Activated gamma-delta T cell treated with Interleukin-2 at 50 U/mL for 16 hours (primary cell): ENCODE data around the gene PHF10.
"Not testable (repeated sequence)": the region's sequence is repeated elsewhere in the genome, so short reads cannot be mapped to it uniquely, and the experiment has no call there.

Source experiments
- DNase-seq: peaks from one replicate; pipeline ENCODE4 v3.0.0-alpha.2; 2020

PHF10 gene

GRCh38 chr6:169722362-169723199 is 1.7 kb downstream of the PHF10 start:
- DNase-seq, result peak; percentile 24

DNA sequence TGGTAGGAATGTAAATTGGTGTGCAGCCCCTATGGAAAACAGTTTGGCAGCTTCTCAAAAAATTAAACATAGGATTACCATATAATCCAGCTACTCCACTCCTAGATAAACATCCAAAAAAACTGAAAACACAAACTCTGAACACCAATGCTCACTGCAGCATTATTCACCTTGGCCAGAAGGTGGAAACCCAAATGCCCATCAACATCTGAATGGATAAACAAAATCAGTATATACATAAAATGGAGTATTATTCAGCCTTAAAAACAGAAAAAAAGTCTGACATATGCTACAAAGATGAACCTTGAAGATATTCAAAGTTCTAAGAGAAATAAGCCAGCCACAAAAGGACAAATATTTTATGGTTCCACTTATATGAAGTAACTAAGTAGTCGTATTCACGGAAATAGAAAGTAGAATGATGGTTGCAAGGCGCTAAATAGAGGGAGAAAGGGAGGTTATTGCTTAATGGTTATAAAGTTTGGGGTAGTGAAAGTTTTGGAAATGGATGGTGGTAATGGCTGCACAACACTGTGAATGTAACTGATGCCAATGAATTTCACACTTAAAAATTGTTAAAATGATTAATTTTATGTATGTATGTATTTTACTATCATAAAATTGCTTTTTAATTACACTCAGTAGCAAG is 4.0 kb downstream of the PHF10 start:
- no peak for DNase-seq

- no peak for DNase-seq
Observed at GRCh38 chr6:169719117-169719516, 5.2 kb downstream of the PHF10 start.

- no peak for DNase-seq
Observed at GRCh38 chr6:169714595-169714994, 9.7 kb downstream of the PHF10 start.

GRCh38 chr6:169714178-169714577 is 10.1 kb downstream of the PHF10 start:
- no peak for DNase-seq

DNA sequence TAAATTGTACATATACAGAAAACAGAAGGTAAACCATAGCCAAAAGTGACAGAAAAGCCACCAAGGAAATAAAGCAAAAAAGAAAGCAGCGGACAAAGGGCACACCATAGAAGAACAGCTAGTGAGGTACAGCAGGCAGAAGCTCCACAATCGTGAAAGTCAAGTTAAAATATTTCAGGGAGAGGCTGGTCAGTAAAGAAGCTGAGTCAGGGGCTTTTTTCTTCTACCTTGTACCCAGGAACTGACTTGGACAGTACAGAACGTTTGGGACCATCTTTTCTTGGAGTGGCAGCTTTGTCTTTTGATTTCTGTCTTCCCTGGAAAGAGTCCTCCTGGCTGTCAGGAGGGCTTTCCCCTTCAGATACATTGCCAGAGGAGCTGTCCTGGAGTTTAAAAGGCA is 14.3 kb downstream of the PHF10 start:
- no peak for DNase-seq

- DNase-seq, result no peak
Observed at GRCh38 chr6:169709293-169709692, 15.0 kb downstream of the PHF10 start.

- DNase-seq, result no peak
Observed at GRCh38 chr6:169707772-169708171, 16.5 kb downstream of the PHF10 start.

GRCh38 chr6:169702840-169703246 is 21.5 kb downstream of the PHF10 start:
- DNase-seq, result no peak

- peak; percentile 97 for DNase-seq
Observed at GRCh38 chr6:169701954-169702839, 22.1 kb downstream of the PHF10 start, which contains the start of the genes C6orf120 and WDR27. Gene C6orf120 (plus strand): TSS chr6:169702126. CDS start chr6:169702460, 334 bp downstream. Gene WDR27 (minus strand): TSS chr6:169702029. CDS start chr6:169689005, 13,024 bp downstream.

DNA sequence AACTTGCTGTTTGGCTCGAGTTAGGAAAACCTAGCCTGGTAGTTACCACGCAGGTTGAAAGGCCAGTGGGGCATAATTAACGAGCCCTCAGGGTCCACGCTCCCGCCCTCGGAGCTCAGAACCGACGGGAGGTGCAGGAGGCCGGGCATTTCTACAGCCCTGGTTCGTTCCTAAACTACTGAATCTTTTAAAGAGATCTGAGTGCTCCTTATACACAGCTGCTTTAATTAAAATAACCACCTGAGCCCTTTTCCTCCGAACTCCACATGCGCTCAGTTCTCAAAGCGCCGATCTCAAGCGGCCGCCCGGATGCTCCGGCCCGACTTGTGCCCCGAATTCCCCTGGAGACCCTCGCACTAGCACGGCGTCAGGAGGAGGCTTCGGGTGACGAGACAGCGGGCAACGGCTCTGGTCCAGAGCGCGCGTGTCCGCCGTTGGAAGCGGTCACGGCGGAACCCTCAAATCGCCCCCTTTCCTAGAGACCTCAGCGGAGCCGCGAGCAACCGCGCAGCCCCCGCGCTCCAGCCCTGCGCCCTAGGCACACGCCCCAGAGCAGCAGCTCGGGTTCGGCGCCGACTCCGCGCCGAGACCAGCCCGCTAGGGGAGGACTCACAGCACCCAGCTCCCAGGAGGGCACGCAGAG is 22.9 kb downstream of the PHF10 start:
- DNase-seq, result no peak

DNA sequence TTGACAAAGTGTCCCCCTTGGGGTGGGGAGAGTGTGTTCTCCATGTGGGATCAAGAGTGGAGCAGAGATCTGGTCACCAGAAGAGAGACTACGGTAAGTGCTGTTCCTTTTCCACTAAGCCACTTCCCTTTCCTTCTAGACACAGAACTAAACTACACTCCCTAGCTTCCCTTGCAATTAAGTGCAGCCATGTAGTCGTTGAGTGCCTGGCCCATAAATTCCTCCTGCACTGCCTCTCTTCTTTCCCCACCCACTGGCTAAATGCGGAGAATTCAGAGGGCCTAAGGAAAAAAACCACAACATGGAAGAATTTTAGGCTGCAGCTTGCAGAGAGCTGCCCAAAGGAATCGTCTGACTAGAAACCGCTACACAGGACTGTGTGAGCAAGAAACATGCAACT is 24.0 kb downstream of the PHF10 start:
- no peak for DNase-seq

DNA sequence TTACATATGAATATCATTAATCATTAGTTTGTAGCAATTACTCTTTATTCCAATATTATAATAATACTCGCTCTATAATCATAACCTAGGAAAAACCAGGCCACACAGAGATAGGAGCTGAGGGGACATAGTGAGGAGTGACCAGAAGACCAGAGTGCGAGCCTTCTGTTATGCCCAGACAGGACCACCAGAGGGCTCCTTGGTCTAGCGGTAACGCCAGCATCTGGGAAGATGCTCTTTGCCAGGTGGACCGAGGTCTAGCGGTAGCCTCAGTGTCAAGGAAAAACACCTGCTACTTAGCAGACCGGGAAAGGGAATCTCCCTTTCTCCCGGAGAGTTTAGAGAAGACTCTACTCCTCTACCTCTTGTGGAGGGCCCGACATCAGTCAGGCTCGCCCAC is 27.2 kb downstream of the PHF10 start:
- DNase-seq, result not testable (repeated sequence)

GRCh38 chr6:169695131-169695530 is 29.2 kb downstream of the PHF10 start:
- no peak for DNase-seq

DNA sequence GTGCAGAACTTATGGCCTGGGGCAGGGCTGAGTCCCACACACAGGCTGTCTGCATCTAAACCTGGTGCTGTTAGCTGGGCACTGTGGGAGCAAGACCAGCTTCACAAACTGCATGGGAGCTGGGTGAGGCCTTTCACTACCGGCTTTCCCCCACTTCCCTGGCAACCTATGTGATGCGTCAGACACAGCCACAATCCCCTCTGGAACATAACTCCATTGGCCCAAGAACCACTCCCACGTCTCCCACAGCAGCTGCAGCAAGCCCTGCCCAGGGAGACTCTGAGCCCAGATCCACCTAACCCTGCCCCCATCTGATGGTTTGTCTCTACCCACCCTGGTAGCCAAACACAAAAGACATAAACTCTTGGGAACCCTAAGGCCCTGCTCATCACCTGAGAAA is 31.8 kb downstream of the PHF10 start:
- DNase-seq, result no peak

GRCh38 chr6:169691260-169691659 is 33.0 kb downstream of the PHF10 start:
- no peak for DNase-seq

GRCh38 chr6:169689287-169689686 is 35.0 kb downstream of the PHF10 start:
- no peak for DNase-seq

GRCh38 chr6:169685860-169686259 is 38.4 kb downstream of the PHF10 start:
- no peak for DNase-seq

DNA sequence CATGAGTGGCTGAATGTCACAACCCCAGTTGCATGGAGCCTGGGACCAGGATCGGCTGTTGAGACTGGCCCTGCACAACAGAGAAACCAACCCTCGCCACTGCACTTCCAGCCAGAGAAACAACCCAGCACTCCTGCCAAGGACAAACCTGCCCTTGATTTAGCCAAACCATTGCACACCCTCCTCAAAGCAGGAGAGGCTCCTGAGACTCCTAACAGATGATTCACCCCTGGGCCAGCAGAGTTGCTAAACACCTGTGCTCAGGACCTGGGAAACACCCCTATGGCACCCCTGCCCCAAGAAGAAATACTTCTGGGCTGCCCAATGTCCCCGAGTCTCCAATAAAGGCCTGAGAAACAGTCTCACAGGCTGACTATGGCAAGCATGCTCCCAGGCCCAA is 40.2 kb downstream of the PHF10 start:
- DNase-seq, result no peak

DNA sequence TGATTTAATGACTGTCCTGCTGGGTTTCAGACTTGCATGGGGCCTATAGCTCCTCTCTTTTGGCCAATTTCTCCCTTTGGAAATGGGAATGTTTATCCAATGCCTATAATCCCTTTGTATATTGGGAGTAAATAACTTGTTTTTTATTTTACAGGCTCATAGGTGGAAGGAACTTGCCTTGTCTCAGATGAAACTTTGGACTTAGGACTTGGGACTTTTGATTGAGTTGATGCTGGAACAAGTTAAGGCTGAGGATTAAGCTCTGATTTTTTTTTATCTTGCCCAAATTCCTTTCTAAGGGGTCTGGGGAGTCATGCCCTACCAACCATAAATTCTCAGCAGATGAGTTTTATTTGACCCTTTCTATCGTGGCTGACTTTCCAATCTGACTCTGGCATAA is 46.0 kb downstream of the PHF10 start:
- DNase-seq, result no peak

DNA sequence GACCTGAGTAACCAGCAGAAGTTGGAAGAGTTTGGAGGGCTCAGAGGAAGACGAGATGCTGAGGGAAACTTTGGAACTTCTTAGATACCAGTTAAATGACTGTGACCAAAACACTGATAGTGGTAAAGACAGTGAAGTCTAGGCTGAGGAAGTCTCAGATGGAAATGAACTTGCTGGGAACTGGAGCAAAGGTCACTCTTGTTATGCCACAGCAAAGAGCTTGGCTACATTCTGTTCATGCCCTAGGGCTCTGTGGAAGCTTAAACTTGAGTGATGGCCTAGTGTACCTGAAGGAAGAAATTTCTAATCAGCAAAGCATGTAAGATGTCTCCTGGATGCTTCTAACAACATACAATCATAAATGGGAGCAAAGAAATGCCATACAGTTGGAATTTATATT is 47.2 kb downstream of the PHF10 start:
- no peak for DNase-seq

DNA sequence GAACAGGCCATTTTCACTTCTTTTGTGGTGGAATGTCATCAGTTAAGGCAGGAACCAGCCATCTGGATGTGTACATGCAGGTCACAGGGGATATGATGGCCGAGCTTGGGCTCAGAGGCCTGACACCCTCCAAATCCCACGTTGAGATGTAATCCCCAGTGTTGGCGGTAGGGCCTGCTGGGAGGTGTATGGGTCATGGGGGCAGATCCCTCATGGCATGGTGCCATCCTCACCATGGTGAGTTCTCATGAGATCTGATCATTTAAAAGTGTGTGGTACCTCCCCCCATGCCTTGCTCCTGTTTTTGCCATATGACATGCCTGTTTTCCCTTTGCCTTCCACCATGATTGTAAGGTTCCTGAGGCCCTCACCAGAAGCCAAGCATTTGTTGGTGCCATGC is 49.3 kb downstream of the PHF10 start:
- DNase-seq, result no peak

- DNase-seq, result no peak
Observed at GRCh38 chr6:169671563-169671962, 52.7 kb downstream of the PHF10 start.
